Testis (tissue), 3 donors: ENCODE measurements around the gene CTBP2. TPM values are rescaled to one million over a fixed set of nuclear protein-coding genes. Genes with fewer than 3 reads are reported as not detected.

Experiments used
- DNase-seq: peaks from one replicate; pipeline ENCODE4 v3.0.0-alpha.2; 2019
- H3K27ac ChIP-seq, 2 donors: fragments of 200-600 bp; sonication (generic); one replicate each; pipeline ENCODE4 v1.5.1; 2019
- H3K27me3 ChIP-seq: fragments of 200-600 bp; sonication (generic); one replicate; pipeline ENCODE4 v1.5.1; 2019
- H3K36me3 ChIP-seq: fragments of 200-600 bp; sonication (generic); one replicate; pipeline ENCODE4 v1.5.1; 2017; ENCODE audit warnings: low read depth; ENCODE audit errors: missing control alignments
- H3K4me1 ChIP-seq: fragments of 200-600 bp; sonication (generic); one replicate; pipeline ENCODE4 v1.5.1; 2019
- H3K4me3 ChIP-seq, 2 donors: fragments of 200-600 bp; sonication (generic); one replicate each; pipeline ENCODE4 v1.5.1; 2017 to 2019
- H3K9me3 ChIP-seq: fragments of 200-600 bp; sonication (generic); one replicate; pipeline ENCODE4 v1.5.1; 2017
- CTCF ChIP-seq, 3 experiments: fragments of 450-650 bp in 2 of 3; fragments of 200-600 bp in 1 of 3; sonication (generic) in 1 of 3; IDR thresholded peaks; one replicate each; pipeline ENCODE4 v1.5.1; 2016 to 2019; ENCODE audit warnings: antibody characterized with exemption in 3 of 3, mild to moderate bottlenecking in 2 of 3, moderate library complexity in 1 of 3
- POLR2A ChIP-seq: fragments of 450-650 bp; IDR thresholded peaks from one replicate; pipeline ENCODE4 v1.6.1; 2017; ENCODE audit warnings: antibody characterized with exemption, mild to moderate bottlenecking, moderate library complexity
- WGBS, 2 donors: methylation state at CpG; one replicate each; pipeline ENCODE4 v1.1.5; 2018; 5-methylcytosine and 5-hydroxymethylcytosine counted together
- intact Hi-C: fragments of 100-400 bp; cut with DNase I; formaldehyde crosslinking; loops from one replicate; pipeline ENCODE4 v1.15.1; 2023; ENCODE audit warnings: low total_unique reads
- polyA plus RNA-seq: library from polyadenylated mRNA; stranded (reverse); fragments of 350-450 nt; fragmentation: Illumina TruSeq; extraction: RNeasy Lipid Tissue Mini Kit (QIAGEN cat#74804); gene quantifications from one replicate; pipeline ENCODE4 v1.2.3, GENCODE V29; 2014; ENCODE audit warnings: low read depth, low replicate concordance; ENCODE audit not compliant: insufficient read depth
- total RNA-seq, 2 donors: library from RNA; depleted of rRNA; stranded (reverse); fragments of >200 nt; gene quantifications; one replicate each; pipeline ENCODE4 v1.2.3, GENCODE V29; 2016

Gene CTBP2
- total and polyA plus RNA-seq, 3 donors from 2014 or later, result 44.7 to 79.5 (median 52.4) TPM

GRCh38 chr10:125023255-125023654 is 137.1 kb downstream of the CTBP2 start:
- Histone ChIP-seq H3K9me3 (no peaks in the 10 kb centered on the region), H3K27ac (peak overlapping the region; percentile 19 to 55), H3K4me3 (no peak overlapping the region), H3K4me1 (peaks cover 48% of the 10 kb centered on the region), H3K36me3 (no peaks in the 10 kb centered on the region), H3K27me3 (no peaks in the 10 kb centered on the region)
- TF ChIP-seq CTCF (IDR thresholded peaks at IDR 0.05), result no peak
- no peak for TF ChIP-seq POLR2A
- WGBS, 2 donors, result 84 to 86% methylated on average over 21 of the region's 21 CpGs
- DNase-seq, result no peak
- intact Hi-C loops, result no loop called here

GRCh38 chr10:125022671-125023070 is 137.7 kb downstream of the CTBP2 start:
- Histone ChIP-seq H3K4me1 (peaks cover 54% of the 10 kb centered on the region), H3K4me3 (no peak overlapping the region), H3K27me3 (no peaks in the 10 kb centered on the region), H3K9me3 (no peaks in the 10 kb centered on the region), H3K36me3 (no peaks in the 10 kb centered on the region), H3K27ac (peak overlapping the region; percentile 19 to 55)
- DNase-seq, result no peak
- TF ChIP-seq POLR2A (no peak), CTCF (IDR thresholded peaks at IDR 0.05) (no peak)
- WGBS, 2 donors, result 90 to 100% methylated on average over 6 to 8 of the region's 8 CpGs
- intact Hi-C loops, result no loop called here

- peaks cover 62% of the 10 kb centered on the region for H3K4me1 ChIP-seq
These were observed 138.5 kb downstream of the CTBP2 start for GRCh38 chr10:125021686-125022344.

GRCh38 chr10:125020871-125021270 is 139.5 kb downstream of the CTBP2 start:
- Histone ChIP-seq H3K27me3 (no peaks in the 10 kb centered on the region), H3K4me3 (no peak overlapping the region), H3K36me3 (no peaks in the 10 kb centered on the region), H3K4me1 (peaks cover 71% of the 10 kb centered on the region), H3K27ac (no peak overlapping the region), H3K9me3 (no peaks in the 10 kb centered on the region)
- TF ChIP-seq CTCF (IDR thresholded peaks at IDR 0.05), result no peak
- TF ChIP-seq POLR2A, result no peak
- WGBS, 2 donors, result 86% methylated on average over 7 to 9 of the region's 9 CpGs
- intact Hi-C loops, result no loop called here
- no peak for DNase-seq

More at GRCh38 chr10:125021686-125022344, 138.5 kb downstream of the CTBP2 start:
- Histone ChIP-seq H3K27ac (peak overlapping the region; percentile 19 to 55), H3K4me3 (no peak overlapping the region), H3K36me3 (no peaks in the 10 kb centered on the region), H3K27me3 (no peaks in the 10 kb centered on the region), H3K9me3 (no peaks in the 10 kb centered on the region)
- no peak for TF ChIP-seq POLR2A
- TF ChIP-seq CTCF (IDR thresholded peaks at IDR 0.05), result no peak
- WGBS, 2 donors, result 83 to 90% methylated on average over 8 to 17 of the region's 17 CpGs
- intact Hi-C loops, result no loop called here
- DNase-seq, result no peak

GRCh38 chr10:125020386-125020785 is 140.0 kb downstream of the CTBP2 start:
- intact Hi-C loops, result no loop called here
- H3K4me1 ChIP-seq, result peaks cover 70% of the 10 kb centered on the region

More at GRCh38 chr10:125020386-125020785, 140.0 kb downstream of the CTBP2 start:
- Histone ChIP-seq H3K9me3 (no peaks in the 10 kb centered on the region), H3K4me3 (no peak overlapping the region), H3K36me3 (no peaks in the 10 kb centered on the region), H3K27me3 (no peaks in the 10 kb centered on the region), H3K27ac (no peak overlapping the region)
- no peak for TF ChIP-seq CTCF (IDR thresholded peaks at IDR 0.05)
- TF ChIP-seq POLR2A, result no peak
- DNase-seq, result no peak
- 91 to 92% methylated on average over 16 to 17 of the region's 17 CpGs for WGBS, 2 donors
